Mesothelial cell of epicardium (in vitro differentiated cells): ENCODE measurements around the gene SPACA4. TPM values are rescaled to one million over a fixed set of nuclear protein-coding genes. Genes with fewer than 3 reads are reported as not detected.

Experiments
- DNase-seq, 2 experiments: peaks; one replicate each; pipeline ENCODE4 v3.0.0; 2021; ENCODE audit warnings: low spot score in 2 of 2; ENCODE audit not compliant: unreplicated experiment in 2 of 2
- H3K27ac Mint-ChIP-seq: 2 replicates; pipeline ENCODE4 v1.8.0; 2021; ENCODE audit warnings: mixed read lengths
- H3K27me3 Mint-ChIP-seq: 2 replicates; pipeline ENCODE4 v1.8.0; 2021; ENCODE audit warnings: low read depth, mixed read lengths
- H3K36me3 Mint-ChIP-seq: 2 replicates; pipeline ENCODE4 v1.8.0; 2021; ENCODE audit warnings: mixed read lengths
- H3K4me1 Mint-ChIP-seq: 2 replicates; pipeline ENCODE4 v1.8.0; 2021; ENCODE audit warnings: mixed read lengths
- H3K4me3 Mint-ChIP-seq: 2 replicates; pipeline ENCODE4 v1.8.0; 2021; ENCODE audit warnings: mild to moderate bottlenecking, moderate library complexity, mixed read lengths
- H3K9me3 Mint-ChIP-seq: 2 replicates; pipeline ENCODE4 v1.8.0; 2021; ENCODE audit warnings: mixed read lengths
- CTCF ChIP-seq: fragments of 200-600 bp; sonication (generic); IDR thresholded peaks from one replicate; pipeline ENCODE4 v1.5.0; 2021; ENCODE audit warnings: antibody characterized with exemption; ENCODE audit not compliant: unreplicated experiment
- total RNA-seq: library from RNA; stranded (reverse); gene quantifications from 3 replicates; pipeline ENCODE4 v1.2.1, GENCODE V29; 2021

SPACA4 gene
- total RNA-seq: not detected in 3 replicates

GRCh38 chr19:48606463-48607358 lies at the start of gene SPACA4:
Gene SPACA4 (plus strand): TSS chr19:48606742. CDS start chr19:48606979, 237 bp downstream.
- TF ChIP-seq CTCF: no peak
- no peaks in the 10 kb centered on the region for H3K36me3 Mint-ChIP-seq
- H3K27ac Mint-ChIP-seq: no peak within 1 kb of the TSS
- no peaks in the 10 kb centered on the region for H3K27me3 Mint-ChIP-seq
- no peak within 1 kb of the TSS for H3K4me3 Mint-ChIP-seq
- no peaks in the 10 kb centered on the region for H3K9me3 Mint-ChIP-seq
- DNase-seq: no peak
- no peaks in the 10 kb centered on the region for H3K4me1 Mint-ChIP-seq

- Mint-ChIP-seq H3K4me3 (no peak overlapping the region), H3K27ac (peak overlapping the region; percentile 50), H3K4me1 (peaks cover 27% of the 10 kb centered on the region), H3K27me3 (no peaks in the 10 kb centered on the region), H3K36me3 (no peaks in the 10 kb centered on the region), H3K9me3 (no peaks in the 10 kb centered on the region)
- TF ChIP-seq CTCF: no peak
- DNase-seq: no peak
Observed at GRCh38 chr19:48556825-48557224, 49.7 kb upstream of the SPACA4 start.

GRCh38 chr19:48558018-48558684 lies 48.4 kb upstream of the SPACA4 start:
- Mint-ChIP-seq H3K36me3 (no peaks in the 10 kb centered on the region), H3K27me3 (no peaks in the 10 kb centered on the region), H3K4me1 (peaks cover 27% of the 10 kb centered on the region), H3K4me3 (no peak overlapping the region), H3K9me3 (no peaks in the 10 kb centered on the region), H3K27ac (no peak overlapping the region)
- TF ChIP-seq CTCF: no peak
- no peak for DNase-seq

- Mint-ChIP-seq H3K4me3 (no peak overlapping the region), H3K36me3 (no peaks in the 10 kb centered on the region), H3K4me1 (peaks cover 13% of the 10 kb centered on the region), H3K27me3 (no peaks in the 10 kb centered on the region), H3K9me3 (no peaks in the 10 kb centered on the region), H3K27ac (no peak overlapping the region)
- DNase-seq: no peak
- TF ChIP-seq CTCF: no peak
Observed at GRCh38 chr19:48560095-48560530, 46.4 kb upstream of the SPACA4 start.

GRCh38 chr19:48561412-48561811 lies 45.1 kb upstream of the SPACA4 start:
- H3K9me3 Mint-ChIP-seq: no peaks in the 10 kb centered on the region
- no peaks in the 10 kb centered on the region for H3K27me3 Mint-ChIP-seq
- H3K27ac Mint-ChIP-seq: no peak overlapping the region
- H3K4me3 Mint-ChIP-seq: no peak overlapping the region
- no peaks in the 10 kb centered on the region for H3K36me3 Mint-ChIP-seq
- no peak for TF ChIP-seq CTCF
- no peak for DNase-seq
- peaks cover 4% of the 10 kb centered on the region for H3K4me1 Mint-ChIP-seq
